ENCODE data around the gene KRTAP19-1. TPM values are rescaled to one million over a fixed set of nuclear protein-coding genes. Genes with fewer than 3 reads are reported as not detected.

KRTAP19-1 gene
- total RNA-seq, 1 experiment from 2014 or later: not detected

DNA sequence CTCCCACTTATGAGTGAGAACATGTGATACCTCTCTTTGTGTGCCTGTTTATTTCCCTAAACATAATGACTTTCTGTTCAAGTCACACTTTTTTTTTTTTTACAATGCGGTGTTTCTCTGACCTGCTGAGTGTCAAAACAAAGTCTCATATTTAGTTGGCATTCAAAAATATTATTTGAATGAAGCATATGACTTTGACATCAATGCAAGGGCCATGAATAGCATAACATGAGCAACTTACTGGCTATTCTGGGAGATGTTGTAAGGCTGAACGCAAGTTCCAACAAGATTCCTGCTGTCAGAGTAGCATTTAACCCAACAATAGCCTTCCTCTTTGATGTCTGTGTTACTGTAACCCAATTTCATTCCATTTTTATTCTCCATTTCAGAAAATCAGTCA lies 2.0 kb upstream of the KRTAP19-1 start:
- TF ChIP-seq CTCF (IDR thresholded peaks at IDR 0.05; ENCODE audit: insufficient read depth in 1 of 2, low read depth in 1 of 2, low read length in 1 of 2, severe bottlenecking in 1 of 2, unreplicated experiment in 1 of 2): no peak
- no peak for DNase-seq
- H3K9me3 ChIP-seq: no peaks in the 10 kb centered on the region
- intact Hi-C loops (cut with micrococcal nuclease; ENCODE audit: unreplicated experiment): no loop called here
- H3K27ac Mint-ChIP-seq (ENCODE audit: unreplicated experiment): no peak overlapping the region
- no peaks in the 10 kb centered on the region for H3K9me3 Mint-ChIP-seq (ENCODE audit: unreplicated experiment)
- BruUV-seq (replicated peaks): no TSS peak
- H3K4me1 Mint-ChIP-seq (ENCODE audit: low read depth, unreplicated experiment): no peaks in the 10 kb centered on the region
- no peak overlapping the region for H3K4me3 Mint-ChIP-seq (ENCODE audit: unreplicated experiment)
- ChIA-PET POLR2A (no interaction called here), CTCF (no interaction called here)
- no peaks in the 10 kb centered on the region for H3K27me3 ChIP-seq (replicated peaks; ENCODE audit: control insufficient read depth, insufficient read depth, low read length)
- no peaks in the 10 kb centered on the region for H3K36me3 Mint-ChIP-seq (ENCODE audit: insufficient read depth, unreplicated experiment)
- peaks cover 4% of the 10 kb centered on the region for H3K27me3 Mint-ChIP-seq (ENCODE audit: insufficient read depth, unreplicated experiment)
- no peak overlapping the region for H3K4me3 ChIP-seq (ENCODE audit: low read depth, low read length)
- no peaks in the 10 kb centered on the region for H3K4me1 ChIP-seq
- H3K36me3 ChIP-seq (ENCODE audit: control insufficient read depth, insufficient read depth, low read length): no peaks in the 10 kb centered on the region

GRCh38 chr21:30479259-30479658 lies 908 bp downstream of the KRTAP19-1 start:
- no peaks in the 10 kb centered on the region for H3K9me3 Mint-ChIP-seq (ENCODE audit: unreplicated experiment)
- no peaks in the 10 kb centered on the region for H3K36me3 Mint-ChIP-seq (ENCODE audit: insufficient read depth, unreplicated experiment)
- DNase-seq: no peak
- intact Hi-C loops (cut with micrococcal nuclease; ENCODE audit: unreplicated experiment): no loop called here
- POLR2A ChIA-PET: no interaction called here
- no peak for TF ChIP-seq CTCF (IDR thresholded peaks at IDR 0.05; ENCODE audit: insufficient read depth in 1 of 2, low read depth in 1 of 2, low read length in 1 of 2, severe bottlenecking in 1 of 2, unreplicated experiment in 1 of 2)
- no peaks in the 10 kb centered on the region for H3K36me3 ChIP-seq (ENCODE audit: control insufficient read depth, insufficient read depth, low read length)
- H3K4me3 ChIP-seq (ENCODE audit: low read depth, low read length): no peak overlapping the region
- H3K4me1 Mint-ChIP-seq (ENCODE audit: low read depth, unreplicated experiment): no peaks in the 10 kb centered on the region
- H3K4me3 Mint-ChIP-seq (ENCODE audit: unreplicated experiment): no peak overlapping the region
- BruUV-seq (replicated peaks): no TSS peak
- no peaks in the 10 kb centered on the region for H3K4me1 ChIP-seq
- no peak overlapping the region for H3K27ac Mint-ChIP-seq (ENCODE audit: unreplicated experiment)
- no peaks in the 10 kb centered on the region for H3K27me3 ChIP-seq (replicated peaks; ENCODE audit: control insufficient read depth, insufficient read depth, low read length)
- CTCF ChIA-PET: no interaction called here
- H3K27me3 Mint-ChIP-seq (ENCODE audit: insufficient read depth, unreplicated experiment): peaks cover 9% of the 10 kb centered on the region
- no peaks in the 10 kb centered on the region for H3K9me3 ChIP-seq

GRCh38 chr21:30478004-30478403 lies 2.2 kb downstream of the KRTAP19-1 start:
- intact Hi-C loops (cut with micrococcal nuclease; ENCODE audit: unreplicated experiment): no loop called here
- Mint-ChIP-seq H3K4me1 (ENCODE audit: low read depth, unreplicated experiment) (no peaks in the 10 kb centered on the region), H3K27me3 (ENCODE audit: insufficient read depth, unreplicated experiment) (peaks cover 9% of the 10 kb centered on the region), H3K27ac (ENCODE audit: unreplicated experiment) (no peak overlapping the region), H3K36me3 (ENCODE audit: insufficient read depth, unreplicated experiment) (no peaks in the 10 kb centered on the region), H3K4me3 (ENCODE audit: unreplicated experiment) (no peak overlapping the region), H3K9me3 (ENCODE audit: unreplicated experiment) (no peaks in the 10 kb centered on the region)
- H3K9me3 ChIP-seq: no peaks in the 10 kb centered on the region
- H3K36me3 ChIP-seq (ENCODE audit: control insufficient read depth, insufficient read depth, low read length): no peaks in the 10 kb centered on the region
- POLR2A ChIA-PET: no interaction called here
- no peaks in the 10 kb centered on the region for H3K4me1 ChIP-seq
- H3K27me3 ChIP-seq (replicated peaks; ENCODE audit: control insufficient read depth, insufficient read depth, low read length): no peaks in the 10 kb centered on the region
- H3K4me3 ChIP-seq (ENCODE audit: low read depth, low read length): no peak overlapping the region
- no peak for TF ChIP-seq CTCF (IDR thresholded peaks at IDR 0.05; ENCODE audit: insufficient read depth in 1 of 2, low read depth in 1 of 2, low read length in 1 of 2, severe bottlenecking in 1 of 2, unreplicated experiment in 1 of 2)
- CTCF ChIA-PET: no interaction called here
- no peak for DNase-seq
- no TSS peak for BruUV-seq (replicated peaks)
